Midbrain (tissue), 1 donor: Measurements from ENCODE around the gene LONP2.

Source experiments
- DNase-seq: peaks from one replicate; lab custom pipeline; 2025; lab: John Stamatoyannopoulos, UW

LONP2 gene, protein sequence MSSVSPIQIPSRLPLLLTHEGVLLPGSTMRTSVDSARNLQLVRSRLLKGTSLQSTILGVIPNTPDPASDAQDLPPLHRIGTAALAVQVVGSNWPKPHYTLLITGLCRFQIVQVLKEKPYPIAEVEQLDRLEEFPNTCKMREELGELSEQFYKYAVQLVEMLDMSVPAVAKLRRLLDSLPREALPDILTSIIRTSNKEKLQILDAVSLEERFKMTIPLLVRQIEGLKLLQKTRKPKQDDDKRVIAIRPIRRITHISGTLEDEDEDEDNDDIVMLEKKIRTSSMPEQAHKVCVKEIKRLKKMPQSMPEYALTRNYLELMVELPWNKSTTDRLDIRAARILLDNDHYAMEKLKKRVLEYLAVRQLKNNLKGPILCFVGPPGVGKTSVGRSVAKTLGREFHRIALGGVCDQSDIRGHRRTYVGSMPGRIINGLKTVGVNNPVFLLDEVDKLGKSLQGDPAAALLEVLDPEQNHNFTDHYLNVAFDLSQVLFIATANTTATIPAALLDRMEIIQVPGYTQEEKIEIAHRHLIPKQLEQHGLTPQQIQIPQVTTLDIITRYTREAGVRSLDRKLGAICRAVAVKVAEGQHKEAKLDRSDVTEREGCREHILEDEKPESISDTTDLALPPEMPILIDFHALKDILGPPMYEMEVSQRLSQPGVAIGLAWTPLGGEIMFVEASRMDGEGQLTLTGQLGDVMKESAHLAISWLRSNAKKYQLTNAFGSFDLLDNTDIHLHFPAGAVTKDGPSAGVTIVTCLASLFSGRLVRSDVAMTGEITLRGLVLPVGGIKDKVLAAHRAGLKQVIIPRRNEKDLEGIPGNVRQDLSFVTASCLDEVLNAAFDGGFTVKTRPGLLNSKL

DNA sequence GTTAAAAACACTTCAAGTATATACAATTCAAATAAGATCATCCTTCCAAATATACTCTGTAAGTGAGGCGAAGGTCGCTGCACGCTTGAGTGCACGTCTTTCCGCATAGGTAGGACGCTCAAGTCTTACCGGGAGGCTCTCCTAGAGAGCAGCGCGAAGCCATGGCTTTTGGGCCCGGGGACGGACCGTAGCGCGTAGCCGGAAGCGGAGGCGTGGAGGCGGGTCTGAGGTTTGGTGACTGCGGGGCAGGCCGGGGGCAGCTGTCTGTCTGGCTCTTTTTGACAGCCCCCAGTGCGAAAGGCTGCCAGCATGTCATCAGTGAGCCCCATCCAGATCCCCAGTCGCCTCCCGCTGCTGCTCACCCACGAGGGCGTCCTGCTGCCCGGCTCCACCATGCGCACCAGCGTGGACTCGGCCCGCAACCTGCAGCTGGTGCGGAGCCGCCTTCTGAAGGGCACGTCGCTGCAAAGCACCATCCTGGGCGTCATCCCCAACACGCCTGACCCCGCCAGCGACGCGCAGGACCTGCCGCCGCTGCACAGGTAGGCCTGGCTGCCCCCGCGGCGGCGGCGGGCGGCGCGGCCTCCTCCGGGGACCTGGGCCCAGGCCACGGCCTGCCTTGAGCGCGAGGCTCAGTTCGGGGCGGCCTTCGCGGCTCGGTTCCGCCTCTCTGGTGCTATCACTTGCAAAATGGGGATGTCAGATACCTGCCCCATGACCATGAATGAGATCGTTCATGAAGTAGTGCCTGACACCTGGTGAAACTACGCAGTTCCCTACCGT is at the start of gene LONP2:
TSS of gene LONP2 (plus strand) at position 221 of the 783 bp plus-strand sequence. CDS start at position 310, 89 bp downstream.
- DNase-seq, result peak; percentile 92

DNA sequence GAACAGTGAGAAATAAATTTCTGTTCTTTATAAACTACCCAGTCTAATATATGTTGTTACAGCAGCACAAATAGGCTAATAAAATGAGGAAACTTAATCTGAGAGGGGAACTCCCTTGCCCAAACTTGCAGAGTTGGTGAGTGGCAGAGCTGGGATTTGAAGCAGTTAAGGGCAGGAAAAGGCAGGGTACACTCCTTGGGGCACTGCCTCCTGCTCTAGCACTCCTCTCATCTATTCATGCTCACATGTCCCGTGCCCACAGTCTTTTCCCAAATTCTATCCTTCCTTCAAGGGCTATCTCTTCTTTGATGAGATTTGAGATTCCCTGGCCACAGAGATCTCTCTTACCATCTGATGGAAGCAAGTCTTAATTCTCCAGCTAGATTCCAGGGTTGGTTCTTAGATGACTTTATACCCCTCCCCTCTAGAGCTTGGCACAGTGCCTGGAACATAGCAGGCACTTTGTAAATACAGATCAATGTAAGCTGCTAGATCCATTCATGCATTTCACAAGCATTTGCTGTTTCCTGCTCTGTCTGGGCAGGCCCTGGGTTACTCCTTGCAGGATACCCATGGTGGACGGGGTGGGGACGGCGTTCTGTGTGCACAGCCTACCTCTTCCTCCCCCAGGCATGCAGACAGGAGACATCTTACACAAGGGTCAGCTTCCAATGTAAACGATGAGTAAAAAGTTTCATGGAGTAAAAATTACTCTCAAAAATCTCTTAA is 49.1 kb upstream of the LONP2 start:
- DNase-seq, result no peak

DNA sequence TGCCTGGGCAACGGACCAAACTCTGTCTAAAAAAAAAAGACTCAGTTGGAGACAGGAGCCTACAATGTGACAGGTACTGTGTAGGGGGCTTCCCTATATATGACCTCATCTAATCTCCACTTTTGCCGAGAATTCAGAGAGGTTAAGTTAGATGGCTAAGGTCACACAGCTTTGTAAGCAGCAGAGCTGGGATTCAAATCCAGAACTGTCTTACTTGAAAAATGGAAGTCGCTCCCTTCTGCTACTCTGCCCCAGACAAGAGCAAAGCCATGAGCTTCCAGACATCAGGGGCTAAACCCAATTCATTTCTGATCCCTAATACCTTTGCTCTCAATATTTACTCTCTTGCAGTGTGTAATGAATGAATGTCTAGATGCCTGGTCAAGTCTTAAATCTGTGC is 46.8 kb upstream of the LONP2 start:
- DNase-seq, result no peak

- DNase-seq, result no peak
These were observed 42.4 kb upstream of the LONP2 start for GRCh38 chr16:48201515-48202201.

DNA sequence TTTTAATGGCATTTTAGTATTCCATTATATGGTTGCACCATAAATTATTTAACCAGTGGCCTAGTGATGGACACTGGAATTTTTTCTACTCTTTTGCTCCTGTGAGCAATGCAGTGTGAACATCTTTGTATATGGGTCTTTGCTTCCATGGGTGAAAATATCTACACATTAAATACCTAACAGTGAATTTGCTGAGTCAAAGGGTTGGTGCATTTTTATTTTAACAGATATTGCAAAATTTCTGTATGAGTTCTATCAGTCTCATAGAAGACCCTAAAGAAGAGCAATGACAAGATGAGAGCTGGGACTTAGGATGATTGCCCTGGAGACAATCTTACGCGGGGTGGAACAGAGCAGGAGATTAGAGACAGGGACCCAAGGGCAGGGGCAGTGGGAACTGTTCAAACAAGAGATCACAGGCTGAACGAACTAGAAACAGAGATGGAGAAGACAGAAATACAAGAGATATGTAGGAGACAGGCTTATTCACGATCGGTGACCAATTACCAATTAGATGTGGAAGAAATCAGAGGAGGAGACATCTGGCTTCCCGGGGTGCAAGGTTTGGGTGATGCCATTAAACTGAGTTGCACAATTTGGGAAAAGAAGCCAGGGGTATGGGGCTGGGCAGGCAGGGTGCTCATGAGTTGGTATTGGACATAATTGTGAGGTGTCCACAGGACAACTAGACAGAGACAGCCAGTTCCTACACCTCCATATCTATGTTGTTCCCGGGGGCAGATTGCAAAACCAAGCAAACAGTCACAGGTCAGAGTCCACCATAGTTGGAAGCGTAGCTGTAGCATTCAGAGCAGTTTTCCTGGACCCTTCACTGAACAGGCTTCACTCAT is 39.9 kb upstream of the LONP2 start:
- DNase-seq, result no peak

GRCh38 chr16:48204825-48205151 is 39.3 kb upstream of the LONP2 start:
- DNase-seq, result no peak

DNA sequence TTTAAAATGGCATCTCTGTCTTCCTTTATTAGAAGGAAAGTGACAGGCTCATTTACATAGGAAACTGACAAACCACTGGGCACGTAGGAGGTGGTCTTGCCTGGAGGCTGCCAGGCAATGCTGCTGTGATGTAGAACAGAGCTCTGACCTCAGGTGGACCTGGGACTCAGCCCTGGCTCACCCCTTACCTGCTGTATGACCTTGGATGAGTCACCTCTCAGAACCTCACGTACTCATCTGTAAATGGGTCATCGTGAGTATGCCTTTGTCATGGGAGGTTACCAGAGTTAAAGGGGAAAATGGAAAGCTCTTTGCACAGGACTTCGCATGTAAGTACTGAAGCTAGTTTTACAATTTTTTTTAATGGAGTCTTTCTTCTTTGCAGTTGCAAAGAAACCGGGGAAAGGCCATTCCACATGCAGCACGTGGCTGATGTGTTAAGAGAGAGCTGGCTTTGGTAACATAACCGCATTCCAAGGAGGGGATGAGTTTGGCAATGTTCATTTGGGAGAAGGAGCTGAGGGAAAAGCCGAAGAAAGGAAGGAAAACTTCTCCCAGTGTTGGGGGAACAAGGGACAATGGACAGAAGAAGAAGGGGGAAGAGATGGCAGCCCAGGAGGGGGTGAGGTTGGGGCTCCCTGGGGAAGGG is 37.4 kb upstream of the LONP2 start:
- DNase-seq, result no peak

GRCh38 chr16:48210747-48211146 is 33.4 kb upstream of the LONP2 start:
- DNase-seq, result no peak

DNA sequence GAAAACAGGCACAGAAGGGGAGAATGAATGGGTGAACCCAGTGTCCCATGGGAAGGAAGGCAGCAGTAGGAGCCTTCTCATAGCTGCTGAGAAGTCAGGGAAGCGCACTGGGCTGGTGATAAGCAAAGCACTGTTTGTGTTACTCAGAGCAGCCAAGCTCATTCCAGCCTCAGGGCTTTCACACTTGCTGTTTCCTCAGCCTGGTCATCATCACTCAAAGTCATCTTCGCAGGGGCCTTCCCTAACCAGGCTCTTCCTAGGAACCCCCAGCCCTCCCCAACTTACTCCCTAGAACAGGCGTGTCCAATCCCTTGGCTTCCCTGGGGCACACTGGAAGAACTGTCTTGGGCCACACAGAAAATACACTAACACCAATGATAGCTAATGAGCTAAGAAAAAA is 32.1 kb upstream of the LONP2 start:
- DNase-seq, result no peak

- DNase-seq, result no peak
These were observed 28.4 kb upstream of the LONP2 start for GRCh38 chr16:48215738-48216137.

DNA sequence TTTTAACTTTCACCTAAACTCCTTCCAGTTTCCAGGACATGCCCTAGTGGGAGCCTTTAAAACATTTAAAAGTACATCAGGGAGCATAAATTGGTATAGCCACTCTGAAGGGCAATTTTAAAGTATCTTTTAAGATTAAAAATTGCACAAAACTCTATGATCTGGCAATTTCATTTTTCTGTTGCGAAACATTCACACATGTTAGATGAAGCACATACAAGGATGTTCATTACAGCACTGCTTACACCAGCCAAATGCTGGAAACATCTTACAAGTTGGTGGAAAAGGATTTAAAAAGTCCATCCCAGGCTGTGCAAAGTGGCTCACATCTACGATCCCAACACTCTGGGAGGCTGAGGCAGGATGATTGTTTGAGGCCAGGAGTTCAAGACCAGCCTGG is 26.4 kb upstream of the LONP2 start:
- no peak for DNase-seq

DNA sequence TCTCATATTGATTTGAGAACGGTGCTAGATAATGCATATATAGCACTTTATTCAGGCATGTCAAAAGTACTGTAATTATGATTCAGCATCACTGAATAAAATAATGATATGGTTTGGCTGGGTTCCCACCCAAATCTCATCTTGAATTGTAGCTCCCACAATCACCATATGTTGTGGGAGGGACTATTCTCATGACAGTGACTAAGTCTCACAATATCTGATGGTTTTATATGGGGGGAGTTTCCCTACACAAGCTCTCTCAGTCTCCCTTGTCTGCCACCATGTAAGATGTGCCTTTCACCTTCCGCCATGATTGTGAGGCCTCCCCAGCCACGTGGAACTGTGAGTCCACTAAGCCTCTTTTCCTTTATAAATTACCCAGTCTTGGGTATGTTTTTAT is 25.6 kb upstream of the LONP2 start:
- no peak for DNase-seq

GRCh38 chr16:48220891-48221290 is 23.2 kb upstream of the LONP2 start:
- no peak for DNase-seq

DNA sequence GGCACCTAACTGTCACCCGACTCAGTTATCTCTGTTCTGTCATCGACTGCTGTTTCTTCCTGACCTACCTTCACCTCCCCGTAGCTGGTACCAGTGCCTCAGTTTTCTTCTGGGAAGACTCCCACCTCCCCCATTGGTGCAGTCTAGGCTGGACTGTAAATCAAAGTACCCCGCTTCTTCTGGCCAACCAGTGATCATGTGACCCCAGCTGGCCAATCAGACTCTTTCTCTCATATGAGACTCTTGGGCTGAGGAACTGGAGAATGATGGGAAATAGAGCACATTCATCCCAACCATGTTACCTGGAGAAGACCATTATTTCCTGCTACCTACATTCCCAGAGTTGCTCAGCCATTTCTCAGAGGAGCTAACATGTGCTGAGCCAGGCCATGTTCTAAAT is 20.6 kb upstream of the LONP2 start:
- no peak for DNase-seq

GRCh38 chr16:48225456-48225855 is 18.6 kb upstream of the LONP2 start:
- no peak for DNase-seq

- peak; percentile 8 for DNase-seq
These were observed 12.2 kb upstream of the LONP2 start for GRCh38 chr16:48231727-48232492.

GRCh38 chr16:48232493-48233040 is 11.5 kb upstream of the LONP2 start:
- DNase-seq, result no peak

- DNase-seq, result no peak
These were observed 9.5 kb upstream of the LONP2 start for GRCh38 chr16:48234630-48235029.
